IPS-18a (cell line): Measurements from ENCODE around the gene ZNF816.
"Not testable (repeated sequence)": the region's sequence is repeated elsewhere in the genome, so short reads cannot be mapped to it uniquely, and the experiment has no call there.

ENCODE experiments used
- H3K27ac ChIP-seq: one replicate; pipeline ENCODE4 v1.5.1; 2013; ENCODE audit warnings: low read length
- H3K27me3 ChIP-seq: one replicate; pipeline ENCODE4 v1.6.1; 2013; ENCODE audit warnings: mild to moderate bottlenecking, low read length; ENCODE audit not compliant: control insufficient read depth, insufficient read depth
- H3K36me3 ChIP-seq: one replicate; pipeline ENCODE4 v1.6.1; 2013; ENCODE audit warnings: low read depth, low read length; ENCODE audit not compliant: control insufficient read depth
- H3K4me1 ChIP-seq: one replicate; pipeline ENCODE4 v1.6.1; 2013; ENCODE audit warnings: low read depth, low read length; ENCODE audit not compliant: control insufficient read depth
- H3K4me3 ChIP-seq: one replicate; pipeline ENCODE4 v1.5.1; 2013; ENCODE audit warnings: low read length
- H3K9ac ChIP-seq: one replicate; pipeline ENCODE4 v1.6.1; 2013; ENCODE audit warnings: mild to moderate bottlenecking, low read length, moderate library complexity
- H3K9me3 ChIP-seq: one replicate; pipeline ENCODE4 v1.6.1; 2013; ENCODE audit warnings: low read depth, low read length; ENCODE audit not compliant: control insufficient read depth

Gene ZNF816

DNA sequence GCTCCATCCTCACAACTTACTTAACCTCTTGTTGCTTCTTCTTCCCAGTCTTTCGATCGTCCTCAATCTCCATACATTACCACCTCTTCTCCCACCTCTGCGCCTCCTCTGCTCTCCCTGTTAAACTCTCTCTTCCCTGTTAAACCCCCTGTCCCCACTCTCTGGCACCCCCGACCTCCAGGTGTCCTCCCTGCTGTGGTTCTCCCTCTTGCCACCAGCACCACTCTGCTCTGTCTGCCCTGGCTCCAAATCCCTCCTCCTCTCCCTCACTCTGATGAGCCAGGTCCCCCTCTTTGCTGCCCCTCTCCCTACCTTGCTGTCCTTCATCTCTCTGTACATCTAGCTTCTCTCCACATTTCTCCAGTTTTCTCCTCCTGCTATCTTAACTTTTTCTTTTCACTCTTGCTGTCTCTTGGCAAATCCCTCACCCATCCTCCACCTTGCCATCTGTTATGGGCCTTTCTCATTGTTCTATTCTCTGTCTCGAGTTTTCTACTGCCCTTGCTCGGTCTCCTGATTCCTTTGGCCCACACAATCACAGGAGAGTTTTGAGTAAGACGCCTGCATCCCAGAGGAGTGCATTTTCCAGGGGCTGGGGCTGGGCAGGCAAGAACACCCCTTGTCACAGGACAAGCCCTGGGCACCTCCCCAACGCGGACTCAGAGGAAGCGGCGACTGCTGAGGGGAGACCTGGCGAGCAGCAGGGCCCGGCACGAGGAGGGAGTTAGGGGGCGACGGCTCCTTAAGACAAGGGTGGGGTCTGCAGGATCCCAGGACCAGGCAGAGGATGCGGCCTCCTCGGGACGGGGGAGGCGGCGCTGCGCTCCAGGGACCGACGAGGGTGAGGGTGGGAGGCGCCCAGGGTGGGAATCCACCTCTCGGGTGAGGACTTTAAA is 29.7 kb upstream of the ZNF816 start:
- H3K4me3 ChIP-seq = peak overlapping the region; percentile 62
- H3K36me3 ChIP-seq = no peaks in the 10 kb centered on the region
- peaks cover 5% of the 10 kb centered on the region for H3K4me1 ChIP-seq
- H3K9ac ChIP-seq = peak overlapping the region; percentile 22
- H3K27ac ChIP-seq = no peak overlapping the region
- no peaks in the 10 kb centered on the region for H3K9me3 ChIP-seq
- H3K27me3 ChIP-seq = peaks cover 32% of the 10 kb centered on the region

- Histone ChIP-seq H3K36me3 (no peaks in the 10 kb centered on the region), H3K27me3 (peaks cover 32% of the 10 kb centered on the region), H3K9me3 (no peaks in the 10 kb centered on the region), H3K4me3 (no peak overlapping the region), H3K4me1 (peaks cover 5% of the 10 kb centered on the region), H3K27ac (no peak overlapping the region), H3K9ac (no peak overlapping the region)
These were observed 28.8 kb upstream of the ZNF816 start for GRCh38 chr19:52991484-52991883.

DNA sequence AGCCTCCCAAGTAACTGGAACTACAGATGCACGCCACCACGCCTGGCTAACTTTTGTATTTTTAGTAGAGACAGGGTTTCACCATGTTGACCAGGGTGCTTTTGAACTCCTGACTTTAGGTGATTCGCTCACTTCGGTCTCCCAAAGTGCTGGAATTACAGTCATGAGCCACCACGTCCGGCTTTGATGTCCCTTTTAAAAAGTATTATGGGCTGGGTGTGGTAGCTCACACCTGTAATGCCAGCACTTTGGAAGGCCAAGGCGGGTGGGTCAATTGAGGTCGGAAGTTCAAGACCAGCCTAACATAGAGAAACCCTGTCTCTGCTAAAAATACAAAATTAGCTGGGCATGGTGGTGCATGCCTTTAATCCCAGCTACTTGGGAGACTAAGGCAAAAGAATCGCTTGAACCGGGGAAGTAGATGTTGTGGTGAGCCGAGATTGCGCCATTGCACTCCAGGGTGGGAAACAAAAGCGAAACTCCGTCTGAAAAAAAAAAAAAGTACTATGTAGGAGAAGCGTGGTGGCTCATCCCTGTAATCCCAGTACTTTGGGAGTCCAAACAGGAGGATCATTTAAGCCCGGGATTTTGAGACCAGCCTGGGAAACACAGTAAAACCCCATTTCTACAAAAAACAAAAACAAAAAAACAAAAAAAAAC is 28.2 kb upstream of the ZNF816 start:
- H3K9ac ChIP-seq = no peak overlapping the region
- no peak overlapping the region for H3K27ac ChIP-seq
- no peaks in the 10 kb centered on the region for H3K36me3 ChIP-seq
- peaks cover 32% of the 10 kb centered on the region for H3K27me3 ChIP-seq
- H3K9me3 ChIP-seq = no peaks in the 10 kb centered on the region
- no peak overlapping the region for H3K4me3 ChIP-seq
- peaks cover 5% of the 10 kb centered on the region for H3K4me1 ChIP-seq

DNA sequence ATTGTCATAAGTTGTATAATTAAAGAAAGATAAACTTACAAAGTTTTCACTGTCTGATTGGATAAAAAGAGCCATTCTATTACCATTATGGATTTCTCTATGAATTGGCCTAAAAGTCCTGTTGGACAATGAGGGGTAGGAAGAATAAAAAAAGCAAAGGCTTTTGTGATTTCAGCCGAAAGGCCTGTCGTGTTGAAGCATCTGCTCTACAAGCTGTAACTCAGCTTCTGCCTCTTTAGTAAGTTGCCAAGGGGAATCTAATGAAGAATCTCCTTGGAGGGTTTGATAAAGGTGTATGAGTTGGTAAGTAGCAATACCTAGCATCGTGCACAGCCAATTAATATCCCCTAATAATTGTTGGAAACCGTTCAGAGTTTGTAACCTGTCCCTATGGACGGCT is 25.8 kb upstream of the ZNF816 start:
- H3K4me1 ChIP-seq = peaks cover 5% of the 10 kb centered on the region
- H3K9me3 ChIP-seq = no peaks in the 10 kb centered on the region
- peaks cover 24% of the 10 kb centered on the region for H3K27me3 ChIP-seq
- no peaks in the 10 kb centered on the region for H3K36me3 ChIP-seq
- no peak overlapping the region for H3K27ac ChIP-seq
- H3K9ac ChIP-seq = no peak overlapping the region
- no peak overlapping the region for H3K4me3 ChIP-seq

DNA sequence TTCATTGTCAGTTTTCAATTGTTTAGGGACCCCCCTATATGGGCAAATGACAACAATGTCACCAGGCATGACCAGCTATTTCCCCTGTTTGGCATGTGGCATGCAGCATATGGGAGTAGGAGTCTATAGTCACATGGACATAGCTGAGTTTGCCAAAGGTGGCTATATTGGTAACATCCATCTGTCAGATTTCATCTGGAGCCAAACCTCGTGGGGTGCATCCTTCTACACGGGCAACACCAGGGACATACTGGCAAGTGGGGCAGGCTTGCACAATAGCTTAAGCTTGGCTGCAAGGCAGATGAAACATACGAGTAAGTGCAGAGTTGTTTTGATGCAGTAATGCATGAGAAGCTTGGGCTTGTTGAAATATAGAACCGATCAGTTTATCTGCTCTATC is 24.5 kb upstream of the ZNF816 start:
- H3K27me3 ChIP-seq = peaks cover 13% of the 10 kb centered on the region
- H3K27ac ChIP-seq = no peak overlapping the region
- no peak overlapping the region for H3K4me3 ChIP-seq
- no peaks in the 10 kb centered on the region for H3K36me3 ChIP-seq
- no peak overlapping the region for H3K9ac ChIP-seq
- H3K4me1 ChIP-seq = peaks cover 3% of the 10 kb centered on the region
- H3K9me3 ChIP-seq = no peaks in the 10 kb centered on the region

DNA sequence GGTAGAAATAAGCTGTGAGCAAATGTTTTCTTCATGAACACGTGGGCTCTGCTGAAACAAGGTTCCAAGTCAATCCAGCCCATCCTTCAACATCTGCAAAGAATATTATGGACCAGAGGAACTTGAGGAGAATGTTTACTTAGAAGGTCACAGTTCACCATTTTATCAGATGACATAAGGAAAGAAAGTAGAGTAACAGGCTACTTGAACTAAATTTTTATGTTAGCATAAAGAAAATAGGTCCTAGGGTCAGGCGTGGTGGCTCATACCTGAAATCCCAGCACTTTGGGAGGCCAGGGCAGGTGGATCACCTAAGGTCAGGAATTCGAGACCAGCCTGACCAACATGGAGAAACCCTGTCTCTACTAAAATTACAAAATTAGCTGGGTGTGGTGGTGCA is 20.5 kb upstream of the ZNF816 start:
- H3K4me3 ChIP-seq, H3K9me3 ChIP-seq, H3K27ac ChIP-seq, H3K4me1 ChIP-seq, H3K36me3 ChIP-seq, H3K9ac ChIP-seq, H3K27me3 ChIP-seq: not testable (repeated sequence)

DNA sequence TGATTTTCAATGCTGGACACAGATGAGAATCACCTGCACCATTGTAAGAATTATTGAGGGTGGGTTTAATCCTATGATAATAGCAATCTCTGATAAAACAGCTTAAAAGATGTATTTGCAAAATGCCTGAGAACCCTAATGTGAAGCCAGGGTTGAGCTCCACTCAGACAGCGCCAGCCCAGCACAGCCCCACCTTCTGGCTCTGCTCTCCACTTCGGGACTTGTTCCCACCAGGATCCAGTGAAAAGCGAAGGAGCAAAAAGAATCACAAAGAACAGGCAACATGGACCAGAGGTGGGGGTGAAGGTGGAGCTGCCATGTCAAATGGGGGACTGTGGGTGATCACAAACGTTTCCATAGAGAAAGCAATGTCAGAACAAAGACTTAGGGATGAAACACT is 18.6 kb upstream of the ZNF816 start:
- Histone ChIP-seq H3K27me3 (no peaks in the 10 kb centered on the region), H3K4me1 (no peaks in the 10 kb centered on the region), H3K36me3 (no peaks in the 10 kb centered on the region), H3K9me3 (no peaks in the 10 kb centered on the region), H3K27ac (no peak overlapping the region), H3K9ac (no peak overlapping the region), H3K4me3 (no peak overlapping the region)

- Histone ChIP-seq H3K27ac (no peak overlapping the region), H3K36me3 (no peaks in the 10 kb centered on the region), H3K4me3 (no peak overlapping the region), H3K4me1 (peaks cover 7% of the 10 kb centered on the region), H3K9me3 (no peaks in the 10 kb centered on the region), H3K9ac (no peak overlapping the region), H3K27me3 (no peaks in the 10 kb centered on the region)
These were observed 5.1 kb upstream of the ZNF816 start for GRCh38 chr19:52967772-52968171.

DNA sequence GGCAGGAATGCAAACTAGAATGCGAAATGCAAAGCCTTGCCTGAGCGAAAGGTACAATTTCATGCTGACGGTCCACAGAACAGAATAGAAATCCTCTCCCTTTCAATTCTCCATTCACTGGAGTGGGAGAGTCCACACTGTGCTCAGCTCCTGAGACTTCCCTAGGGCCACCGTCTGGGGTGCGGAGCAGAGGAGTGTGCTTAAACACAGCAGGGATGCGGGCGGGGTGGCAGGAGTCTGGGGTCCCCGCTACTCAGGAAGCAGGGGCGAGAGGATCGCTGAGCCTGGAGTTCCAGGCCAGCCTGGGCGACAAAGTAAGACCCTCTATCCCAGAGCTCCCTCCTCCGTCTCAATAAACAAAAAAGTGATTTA is 552 bp upstream of the ZNF816 start:
- Histone ChIP-seq H3K27ac (peak overlapping the region; percentile 11), H3K9me3 (no peaks in the 10 kb centered on the region), H3K27me3 (no peaks in the 10 kb centered on the region), H3K4me3 (peak overlapping the region; percentile 92), H3K36me3 (peaks cover 2% of the 10 kb centered on the region), H3K4me1 (peaks cover 10% of the 10 kb centered on the region), H3K9ac (peak overlapping the region; percentile 49)

GRCh38 chr19:52961981-52962380 is 700 bp downstream of the ZNF816 start:
- Histone ChIP-seq H3K9ac (peak overlapping the region; percentile 66), H3K4me3 (peak overlapping the region; percentile 92), H3K27me3 (no peaks in the 10 kb centered on the region), H3K4me1 (peaks cover 10% of the 10 kb centered on the region), H3K27ac (no peak overlapping the region), H3K36me3 (peaks cover 2% of the 10 kb centered on the region), H3K9me3 (no peaks in the 10 kb centered on the region)

DNA sequence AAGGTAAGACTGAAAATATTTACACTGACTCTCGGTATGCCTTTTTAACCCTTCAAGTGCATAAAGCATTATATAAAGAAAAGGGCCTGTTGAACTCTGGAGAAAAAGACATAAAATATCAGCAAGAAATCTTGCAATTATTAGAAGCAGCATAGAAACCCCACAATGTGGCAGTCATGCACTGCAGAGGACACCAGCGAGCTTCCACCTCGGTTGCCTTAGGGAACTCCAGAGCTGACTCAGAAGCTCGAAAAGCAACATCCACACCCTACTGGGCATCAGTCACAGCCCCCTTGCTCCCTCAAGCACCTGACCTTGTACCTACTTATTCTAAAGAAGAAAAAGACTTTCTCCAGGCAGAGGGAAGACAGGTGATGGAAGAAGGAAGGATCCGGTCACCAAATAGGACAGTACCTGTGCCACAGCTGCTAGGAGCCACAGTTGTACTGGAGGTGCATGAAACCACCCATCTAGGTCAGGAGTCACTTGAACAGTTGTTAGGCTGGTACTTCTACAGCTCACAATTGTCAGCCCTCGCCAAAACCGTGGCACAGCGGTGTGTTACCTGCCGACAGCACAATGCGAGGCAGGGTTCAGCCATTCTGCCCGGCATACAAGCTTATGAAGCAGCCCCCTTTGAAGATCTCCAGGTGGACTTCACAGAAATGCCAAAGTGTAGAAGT is 2.9 kb downstream of the ZNF816 start:
- H3K27ac ChIP-seq = no peak overlapping the region
- H3K27me3 ChIP-seq = no peaks in the 10 kb centered on the region
- no peak overlapping the region for H3K4me3 ChIP-seq
- no peaks in the 10 kb centered on the region for H3K9me3 ChIP-seq
- H3K9ac ChIP-seq = no peak overlapping the region
- peaks cover 12% of the 10 kb centered on the region for H3K36me3 ChIP-seq
- H3K4me1 ChIP-seq = peaks cover 10% of the 10 kb centered on the region
